ENCODE results near the gene TAS2R3. TPM values are rescaled to one million over a fixed set of nuclear protein-coding genes. Genes with fewer than 3 reads are reported as not detected.

TAS2R3 gene
- total RNA-seq, 2 donors from 2014 or later = 1.6 to 2.6 TPM

GRCh38 chr7:141715794-141716689 is 47.9 kb upstream of the TAS2R3 start:
- WGBS, 2 experiments (ENCODE audit: insufficient coverage in 1 of 2, insufficient read length in 1 of 2) = 73 to 83% methylated on average over 1 to 5 of the region's 6 CpGs
- no peaks in the 10 kb centered on the region for H3K36me3 Mint-ChIP-seq (ENCODE audit: low read depth)

DNA sequence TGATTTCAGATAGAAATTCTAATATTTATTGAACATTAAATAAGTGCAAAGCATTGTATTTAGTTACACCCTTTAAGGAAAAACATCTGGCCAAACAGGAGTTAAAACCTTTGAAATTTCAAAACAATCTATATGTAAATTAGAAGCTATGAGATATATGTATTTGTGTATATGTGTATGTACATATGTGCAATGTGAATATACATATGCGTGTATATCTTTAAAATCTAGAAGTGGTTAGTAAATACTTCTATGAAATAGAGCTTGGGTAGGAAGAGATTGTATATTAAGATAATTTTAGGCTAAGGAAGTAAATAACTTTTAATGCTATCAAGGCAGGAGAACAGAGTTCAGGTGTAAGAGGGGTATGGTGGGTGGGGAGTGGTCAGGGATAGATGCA is 46.4 kb upstream of the TAS2R3 start:
- Mint-ChIP-seq H3K4me1 (peaks cover 5% of the 10 kb centered on the region), H3K36me3 (ENCODE audit: low read depth) (no peaks in the 10 kb centered on the region), H3K9me3 (no peaks in the 10 kb centered on the region), H3K4me3 (no peak overlapping the region), H3K27ac (no peak overlapping the region), H3K27me3 (ENCODE audit: insufficient read depth) (no peaks in the 10 kb centered on the region)
- Histone ChIP-seq H3K9ac (ENCODE audit: extremely low read depth, low read length, poor library complexity, severe bottlenecking) (no peak overlapping the region), H3K9me3 (ENCODE audit: control insufficient read depth, low read length) (no peaks in the 10 kb centered on the region), H3K36me3 (ENCODE audit: control insufficient read depth, insufficient read depth, low read length) (no peaks in the 10 kb centered on the region), H3K4me3 (ENCODE audit: low read length) (no peak overlapping the region), H3K27ac (ENCODE audit: low read depth, low read length) (no peak overlapping the region), H3K27me3 (ENCODE audit: control insufficient read depth, insufficient read depth, low read length, poor library complexity, severe bottlenecking) (no peaks in the 10 kb centered on the region), H3K4me1 (ENCODE audit: control insufficient read depth, insufficient read depth, low read length) (peaks cover 4% of the 10 kb centered on the region)
- TF ChIP-seq, protein P1, sequence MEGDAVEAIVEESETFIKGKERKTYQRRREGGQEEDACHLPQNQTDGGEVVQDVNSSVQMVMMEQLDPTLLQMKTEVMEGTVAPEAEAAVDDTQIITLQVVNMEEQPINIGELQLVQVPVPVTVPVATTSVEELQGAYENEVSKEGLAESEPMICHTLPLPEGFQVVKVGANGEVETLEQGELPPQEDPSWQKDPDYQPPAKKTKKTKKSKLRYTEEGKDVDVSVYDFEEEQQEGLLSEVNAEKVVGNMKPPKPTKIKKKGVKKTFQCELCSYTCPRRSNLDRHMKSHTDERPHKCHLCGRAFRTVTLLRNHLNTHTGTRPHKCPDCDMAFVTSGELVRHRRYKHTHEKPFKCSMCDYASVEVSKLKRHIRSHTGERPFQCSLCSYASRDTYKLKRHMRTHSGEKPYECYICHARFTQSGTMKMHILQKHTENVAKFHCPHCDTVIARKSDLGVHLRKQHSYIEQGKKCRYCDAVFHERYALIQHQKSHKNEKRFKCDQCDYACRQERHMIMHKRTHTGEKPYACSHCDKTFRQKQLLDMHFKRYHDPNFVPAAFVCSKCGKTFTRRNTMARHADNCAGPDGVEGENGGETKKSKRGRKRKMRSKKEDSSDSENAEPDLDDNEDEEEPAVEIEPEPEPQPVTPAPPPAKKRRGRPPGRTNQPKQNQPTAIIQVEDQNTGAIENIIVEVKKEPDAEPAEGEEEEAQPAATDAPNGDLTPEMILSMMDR (conservative IDR thresholded peaks at IDR 0.05) = no peak
- 86 to 100% methylated on average over 1 of the region's 1 CpG for WGBS, 2 experiments (ENCODE audit: insufficient coverage in 1 of 2, insufficient read length in 1 of 2)
- no peak for DNase-seq

More at GRCh38 chr7:141715794-141716689, 47.9 kb upstream of the TAS2R3 start:
- H3K27ac ChIP-seq (ENCODE audit: low read depth, low read length) = no peak overlapping the region
- Mint-ChIP-seq H3K27me3 (ENCODE audit: insufficient read depth) (no peaks in the 10 kb centered on the region), H3K9me3 (no peaks in the 10 kb centered on the region), H3K27ac (no peak overlapping the region), H3K4me1 (peaks cover 6% of the 10 kb centered on the region), H3K4me3 (no peak overlapping the region)
- DNase-seq = no peak
- H3K9me3 ChIP-seq (ENCODE audit: control insufficient read depth, low read length) = no peaks in the 10 kb centered on the region
- H3K4me3 ChIP-seq (ENCODE audit: low read length) = no peak overlapping the region
- peaks cover 4% of the 10 kb centered on the region for H3K4me1 ChIP-seq (ENCODE audit: control insufficient read depth, insufficient read depth, low read length)
- TF ChIP-seq, protein P1 (conservative IDR thresholded peaks at IDR 0.05) = no peak
- H3K9ac ChIP-seq (ENCODE audit: extremely low read depth, low read length, poor library complexity, severe bottlenecking) = no peak overlapping the region
- H3K27me3 ChIP-seq (ENCODE audit: control insufficient read depth, insufficient read depth, low read length, poor library complexity, severe bottlenecking) = no peaks in the 10 kb centered on the region
- no peaks in the 10 kb centered on the region for H3K36me3 ChIP-seq (ENCODE audit: control insufficient read depth, insufficient read depth, low read length)

DNA sequence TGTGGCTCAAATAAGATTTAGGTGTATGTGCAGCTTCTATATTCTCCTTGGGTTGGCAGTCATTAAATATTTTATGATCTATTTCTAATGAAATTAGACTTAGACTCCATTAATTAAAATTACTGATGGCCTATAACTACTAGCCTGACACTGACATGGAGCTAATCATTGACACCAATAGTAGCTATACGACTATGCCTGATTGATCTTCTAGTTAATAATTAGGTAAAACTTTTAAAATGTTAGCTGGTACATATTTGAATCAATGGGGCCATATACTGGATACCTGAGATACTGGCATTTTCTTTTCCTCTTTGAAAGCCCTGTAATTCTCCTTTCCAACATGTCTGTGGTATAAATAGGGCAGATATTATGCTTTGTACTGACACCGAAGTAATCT is 41.4 kb upstream of the TAS2R3 start:
- Histone ChIP-seq H3K4me1 (ENCODE audit: control insufficient read depth, insufficient read depth, low read length) (no peaks in the 10 kb centered on the region), H3K9me3 (ENCODE audit: control insufficient read depth, low read length) (no peaks in the 10 kb centered on the region), H3K27ac (ENCODE audit: low read depth, low read length) (no peak overlapping the region), H3K36me3 (ENCODE audit: control insufficient read depth, insufficient read depth, low read length) (no peaks in the 10 kb centered on the region), H3K9ac (ENCODE audit: extremely low read depth, low read length, poor library complexity, severe bottlenecking) (no peak overlapping the region), H3K4me3 (ENCODE audit: low read length) (no peak overlapping the region), H3K27me3 (ENCODE audit: control insufficient read depth, insufficient read depth, low read length, poor library complexity, severe bottlenecking) (no peaks in the 10 kb centered on the region)
- H3K36me3 Mint-ChIP-seq (ENCODE audit: low read depth) = no peaks in the 10 kb centered on the region
- no peak overlapping the region for H3K4me3 Mint-ChIP-seq
- WGBS, 2 experiments (ENCODE audit: insufficient coverage in 1 of 2, insufficient read length in 1 of 2) = 90% methylated on average over 2 of the region's 2 CpGs; no CpG with 5 or more reads in 1 of the 2 experiments
- H3K4me1 Mint-ChIP-seq = no peaks in the 10 kb centered on the region
- TF ChIP-seq, protein P1 (conservative IDR thresholded peaks at IDR 0.05) = no peak
- H3K27me3 Mint-ChIP-seq (ENCODE audit: insufficient read depth) = peaks cover 2% of the 10 kb centered on the region
- H3K9me3 Mint-ChIP-seq = no peaks in the 10 kb centered on the region
- no peak overlapping the region for H3K27ac Mint-ChIP-seq
- DNase-seq = no peak
